ENCODE results near the gene RPS25. TPM values are rescaled to one million over a fixed set of nuclear protein-coding genes. Genes with fewer than 3 reads are reported as not detected.

The RPS25 gene
- total and polyA plus RNA-seq, 9 of the 15 experiments (the other 6 are each of a cell fraction or from before 2014, with no cell fraction given) = 1,553 to 5,486 (median 2,471) TPM

DNA sequence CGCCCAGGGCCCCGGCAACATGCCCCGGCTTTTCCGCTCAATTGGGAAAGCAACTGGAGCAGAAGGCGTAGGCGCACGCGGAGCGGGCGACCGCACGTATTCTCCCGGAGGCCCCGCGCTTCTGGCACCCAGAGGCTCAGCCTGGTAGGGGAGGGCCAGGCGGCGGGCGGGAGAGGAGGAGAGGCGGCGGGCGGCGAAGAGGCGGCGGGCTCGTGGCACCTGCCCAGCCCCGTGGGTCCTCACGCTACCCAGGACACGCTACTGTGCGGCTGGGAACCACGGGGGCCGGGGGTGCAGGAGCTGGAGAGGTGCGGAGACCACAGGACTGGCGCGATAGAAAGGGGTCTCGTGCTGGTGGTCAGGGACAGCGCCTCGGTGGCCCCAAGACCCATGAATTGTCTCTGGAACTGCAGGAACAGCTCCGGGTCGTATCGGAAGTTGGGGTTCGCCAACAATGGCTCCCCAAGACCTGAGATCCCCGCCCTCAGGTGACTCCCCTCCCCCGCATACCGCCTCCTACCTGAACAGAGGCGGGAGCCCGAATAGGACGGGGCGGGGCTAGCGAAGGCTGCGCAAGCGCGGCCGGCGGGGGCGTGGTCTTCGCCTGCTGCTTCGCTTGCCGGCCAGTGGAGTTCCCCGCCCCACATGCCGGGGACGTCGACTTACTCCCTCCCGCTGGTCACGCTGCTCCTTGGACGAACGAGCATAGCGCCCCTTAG is 12.3 kb upstream of the RPS25 start, which contains the start of gene SLC37A4 (continued):
- no peak for TF ChIP-seq MXD1 (CRISPR knock-in tag; IDR thresholded peaks at IDR 0.05; ENCODE audit: borderline replicate concordance, poor library complexity, severe bottlenecking)
- TF ChIP-seq, protein P1, sequence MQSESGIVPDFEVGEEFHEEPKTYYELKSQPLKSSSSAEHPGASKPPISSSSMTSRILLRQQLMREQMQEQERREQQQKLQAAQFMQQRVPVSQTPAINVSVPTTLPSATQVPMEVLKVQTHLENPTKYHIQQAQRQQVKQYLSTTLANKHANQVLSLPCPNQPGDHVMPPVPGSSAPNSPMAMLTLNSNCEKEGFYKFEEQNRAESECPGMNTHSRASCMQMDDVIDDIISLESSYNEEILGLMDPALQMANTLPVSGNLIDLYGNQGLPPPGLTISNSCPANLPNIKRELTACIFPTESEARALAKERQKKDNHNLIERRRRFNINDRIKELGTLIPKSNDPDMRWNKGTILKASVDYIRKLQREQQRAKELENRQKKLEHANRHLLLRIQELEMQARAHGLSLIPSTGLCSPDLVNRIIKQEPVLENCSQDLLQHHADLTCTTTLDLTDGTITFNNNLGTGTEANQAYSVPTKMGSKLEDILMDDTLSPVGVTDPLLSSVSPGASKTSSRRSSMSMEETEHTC (IDR thresholded peaks at IDR 0.05) = peak; percentile 89
- peak; percentile 65 for TF ChIP-seq CCNT2 (IDR thresholded peaks at IDR 0.05; ENCODE audit: borderline replicate concordance, extremely low read depth, insufficient read length, low read depth, low read length)
- TF ChIP-seq, protein P2, sequence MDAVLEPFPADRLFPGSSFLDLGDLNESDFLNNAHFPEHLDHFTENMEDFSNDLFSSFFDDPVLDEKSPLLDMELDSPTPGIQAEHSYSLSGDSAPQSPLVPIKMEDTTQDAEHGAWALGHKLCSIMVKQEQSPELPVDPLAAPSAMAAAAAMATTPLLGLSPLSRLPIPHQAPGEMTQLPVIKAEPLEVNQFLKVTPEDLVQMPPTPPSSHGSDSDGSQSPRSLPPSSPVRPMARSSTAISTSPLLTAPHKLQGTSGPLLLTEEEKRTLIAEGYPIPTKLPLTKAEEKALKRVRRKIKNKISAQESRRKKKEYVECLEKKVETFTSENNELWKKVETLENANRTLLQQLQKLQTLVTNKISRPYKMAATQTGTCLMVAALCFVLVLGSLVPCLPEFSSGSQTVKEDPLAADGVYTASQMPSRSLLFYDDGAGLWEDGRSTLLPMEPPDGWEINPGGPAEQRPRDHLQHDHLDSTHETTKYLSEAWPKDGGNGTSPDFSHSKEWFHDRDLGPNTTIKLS (IDR thresholded peaks at IDR 0.05; ENCODE audit: borderline replicate concordance, low read depth) = no peak
- TF ChIP-seq, protein P3, sequence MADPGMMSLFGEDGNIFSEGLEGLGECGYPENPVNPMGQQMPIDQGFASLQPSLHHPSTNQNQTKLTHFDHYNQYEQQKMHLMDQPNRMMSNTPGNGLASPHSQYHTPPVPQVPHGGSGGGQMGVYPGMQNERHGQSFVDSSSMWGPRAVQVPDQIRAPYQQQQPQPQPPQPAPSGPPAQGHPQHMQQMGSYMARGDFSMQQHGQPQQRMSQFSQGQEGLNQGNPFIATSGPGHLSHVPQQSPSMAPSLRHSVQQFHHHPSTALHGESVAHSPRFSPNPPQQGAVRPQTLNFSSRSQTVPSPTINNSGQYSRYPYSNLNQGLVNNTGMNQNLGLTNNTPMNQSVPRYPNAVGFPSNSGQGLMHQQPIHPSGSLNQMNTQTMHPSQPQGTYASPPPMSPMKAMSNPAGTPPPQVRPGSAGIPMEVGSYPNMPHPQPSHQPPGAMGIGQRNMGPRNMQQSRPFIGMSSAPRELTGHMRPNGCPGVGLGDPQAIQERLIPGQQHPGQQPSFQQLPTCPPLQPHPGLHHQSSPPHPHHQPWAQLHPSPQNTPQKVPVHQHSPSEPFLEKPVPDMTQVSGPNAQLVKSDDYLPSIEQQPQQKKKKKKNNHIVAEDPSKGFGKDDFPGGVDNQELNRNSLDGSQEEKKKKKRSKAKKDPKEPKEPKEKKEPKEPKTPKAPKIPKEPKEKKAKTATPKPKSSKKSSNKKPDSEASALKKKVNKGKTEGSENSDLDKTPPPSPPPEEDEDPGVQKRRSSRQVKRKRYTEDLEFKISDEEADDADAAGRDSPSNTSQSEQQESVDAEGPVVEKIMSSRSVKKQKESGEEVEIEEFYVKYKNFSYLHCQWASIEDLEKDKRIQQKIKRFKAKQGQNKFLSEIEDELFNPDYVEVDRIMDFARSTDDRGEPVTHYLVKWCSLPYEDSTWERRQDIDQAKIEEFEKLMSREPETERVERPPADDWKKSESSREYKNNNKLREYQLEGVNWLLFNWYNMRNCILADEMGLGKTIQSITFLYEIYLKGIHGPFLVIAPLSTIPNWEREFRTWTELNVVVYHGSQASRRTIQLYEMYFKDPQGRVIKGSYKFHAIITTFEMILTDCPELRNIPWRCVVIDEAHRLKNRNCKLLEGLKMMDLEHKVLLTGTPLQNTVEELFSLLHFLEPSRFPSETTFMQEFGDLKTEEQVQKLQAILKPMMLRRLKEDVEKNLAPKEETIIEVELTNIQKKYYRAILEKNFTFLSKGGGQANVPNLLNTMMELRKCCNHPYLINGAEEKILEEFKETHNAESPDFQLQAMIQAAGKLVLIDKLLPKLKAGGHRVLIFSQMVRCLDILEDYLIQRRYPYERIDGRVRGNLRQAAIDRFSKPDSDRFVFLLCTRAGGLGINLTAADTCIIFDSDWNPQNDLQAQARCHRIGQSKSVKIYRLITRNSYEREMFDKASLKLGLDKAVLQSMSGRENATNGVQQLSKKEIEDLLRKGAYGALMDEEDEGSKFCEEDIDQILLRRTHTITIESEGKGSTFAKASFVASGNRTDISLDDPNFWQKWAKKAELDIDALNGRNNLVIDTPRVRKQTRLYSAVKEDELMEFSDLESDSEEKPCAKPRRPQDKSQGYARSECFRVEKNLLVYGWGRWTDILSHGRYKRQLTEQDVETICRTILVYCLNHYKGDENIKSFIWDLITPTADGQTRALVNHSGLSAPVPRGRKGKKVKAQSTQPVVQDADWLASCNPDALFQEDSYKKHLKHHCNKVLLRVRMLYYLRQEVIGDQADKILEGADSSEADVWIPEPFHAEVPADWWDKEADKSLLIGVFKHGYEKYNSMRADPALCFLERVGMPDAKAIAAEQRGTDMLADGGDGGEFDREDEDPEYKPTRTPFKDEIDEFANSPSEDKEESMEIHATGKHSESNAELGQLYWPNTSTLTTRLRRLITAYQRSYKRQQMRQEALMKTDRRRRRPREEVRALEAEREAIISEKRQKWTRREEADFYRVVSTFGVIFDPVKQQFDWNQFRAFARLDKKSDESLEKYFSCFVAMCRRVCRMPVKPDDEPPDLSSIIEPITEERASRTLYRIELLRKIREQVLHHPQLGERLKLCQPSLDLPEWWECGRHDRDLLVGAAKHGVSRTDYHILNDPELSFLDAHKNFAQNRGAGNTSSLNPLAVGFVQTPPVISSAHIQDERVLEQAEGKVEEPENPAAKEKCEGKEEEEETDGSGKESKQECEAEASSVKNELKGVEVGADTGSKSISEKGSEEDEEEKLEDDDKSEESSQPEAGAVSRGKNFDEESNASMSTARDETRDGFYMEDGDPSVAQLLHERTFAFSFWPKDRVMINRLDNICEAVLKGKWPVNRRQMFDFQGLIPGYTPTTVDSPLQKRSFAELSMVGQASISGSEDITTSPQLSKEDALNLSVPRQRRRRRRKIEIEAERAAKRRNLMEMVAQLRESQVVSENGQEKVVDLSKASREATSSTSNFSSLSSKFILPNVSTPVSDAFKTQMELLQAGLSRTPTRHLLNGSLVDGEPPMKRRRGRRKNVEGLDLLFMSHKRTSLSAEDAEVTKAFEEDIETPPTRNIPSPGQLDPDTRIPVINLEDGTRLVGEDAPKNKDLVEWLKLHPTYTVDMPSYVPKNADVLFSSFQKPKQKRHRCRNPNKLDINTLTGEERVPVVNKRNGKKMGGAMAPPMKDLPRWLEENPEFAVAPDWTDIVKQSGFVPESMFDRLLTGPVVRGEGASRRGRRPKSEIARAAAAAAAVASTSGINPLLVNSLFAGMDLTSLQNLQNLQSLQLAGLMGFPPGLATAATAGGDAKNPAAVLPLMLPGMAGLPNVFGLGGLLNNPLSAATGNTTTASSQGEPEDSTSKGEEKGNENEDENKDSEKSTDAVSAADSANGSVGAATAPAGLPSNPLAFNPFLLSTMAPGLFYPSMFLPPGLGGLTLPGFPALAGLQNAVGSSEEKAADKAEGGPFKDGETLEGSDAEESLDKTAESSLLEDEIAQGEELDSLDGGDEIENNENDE (IDR thresholded peaks at IDR 0.05; ENCODE audit: low read depth, low read length) = no peak
- TF ChIP-seq SMARCA4 (IDR thresholded peaks at IDR 0.05) = no peak
- no peak for TF ChIP-seq E2F8 (IDR thresholded peaks at IDR 0.05; ENCODE audit: low read depth, partially characterized antibody)

Measured in K562 (cell line).